ENCODE measurements around the gene RASSF5.

RASSF5 gene

GRCh38 chr1:206554701-206555472 is 47.6 kb downstream of the RASSF5 start:
- no peak for DNase-seq (ENCODE audit: low spot score)
- in situ Hi-C loops (cut with MboI; ENCODE audit: low sequenced_read_pairs, unreplicated experiment), result no loop called here
- TF ChIP-seq, protein P1, sequence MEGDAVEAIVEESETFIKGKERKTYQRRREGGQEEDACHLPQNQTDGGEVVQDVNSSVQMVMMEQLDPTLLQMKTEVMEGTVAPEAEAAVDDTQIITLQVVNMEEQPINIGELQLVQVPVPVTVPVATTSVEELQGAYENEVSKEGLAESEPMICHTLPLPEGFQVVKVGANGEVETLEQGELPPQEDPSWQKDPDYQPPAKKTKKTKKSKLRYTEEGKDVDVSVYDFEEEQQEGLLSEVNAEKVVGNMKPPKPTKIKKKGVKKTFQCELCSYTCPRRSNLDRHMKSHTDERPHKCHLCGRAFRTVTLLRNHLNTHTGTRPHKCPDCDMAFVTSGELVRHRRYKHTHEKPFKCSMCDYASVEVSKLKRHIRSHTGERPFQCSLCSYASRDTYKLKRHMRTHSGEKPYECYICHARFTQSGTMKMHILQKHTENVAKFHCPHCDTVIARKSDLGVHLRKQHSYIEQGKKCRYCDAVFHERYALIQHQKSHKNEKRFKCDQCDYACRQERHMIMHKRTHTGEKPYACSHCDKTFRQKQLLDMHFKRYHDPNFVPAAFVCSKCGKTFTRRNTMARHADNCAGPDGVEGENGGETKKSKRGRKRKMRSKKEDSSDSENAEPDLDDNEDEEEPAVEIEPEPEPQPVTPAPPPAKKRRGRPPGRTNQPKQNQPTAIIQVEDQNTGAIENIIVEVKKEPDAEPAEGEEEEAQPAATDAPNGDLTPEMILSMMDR (IDR thresholded peaks at IDR 0.05; ENCODE audit: borderline replicate concordance, control extremely low read depth, extremely low read depth, insufficient read depth, missing control alignments), result no peak

- peak; percentile 62 for DNase-seq (ENCODE audit: low spot score)
- in situ Hi-C loops (cut with MboI; ENCODE audit: low sequenced_read_pairs, unreplicated experiment), result no loop called here
- TF ChIP-seq, protein P1 (IDR thresholded peaks at IDR 0.05; ENCODE audit: borderline replicate concordance, control extremely low read depth, extremely low read depth, insufficient read depth, missing control alignments), result no peak
Observed at GRCh38 chr1:206555473-206555935, 48.2 kb downstream of the RASSF5 start.

DNA sequence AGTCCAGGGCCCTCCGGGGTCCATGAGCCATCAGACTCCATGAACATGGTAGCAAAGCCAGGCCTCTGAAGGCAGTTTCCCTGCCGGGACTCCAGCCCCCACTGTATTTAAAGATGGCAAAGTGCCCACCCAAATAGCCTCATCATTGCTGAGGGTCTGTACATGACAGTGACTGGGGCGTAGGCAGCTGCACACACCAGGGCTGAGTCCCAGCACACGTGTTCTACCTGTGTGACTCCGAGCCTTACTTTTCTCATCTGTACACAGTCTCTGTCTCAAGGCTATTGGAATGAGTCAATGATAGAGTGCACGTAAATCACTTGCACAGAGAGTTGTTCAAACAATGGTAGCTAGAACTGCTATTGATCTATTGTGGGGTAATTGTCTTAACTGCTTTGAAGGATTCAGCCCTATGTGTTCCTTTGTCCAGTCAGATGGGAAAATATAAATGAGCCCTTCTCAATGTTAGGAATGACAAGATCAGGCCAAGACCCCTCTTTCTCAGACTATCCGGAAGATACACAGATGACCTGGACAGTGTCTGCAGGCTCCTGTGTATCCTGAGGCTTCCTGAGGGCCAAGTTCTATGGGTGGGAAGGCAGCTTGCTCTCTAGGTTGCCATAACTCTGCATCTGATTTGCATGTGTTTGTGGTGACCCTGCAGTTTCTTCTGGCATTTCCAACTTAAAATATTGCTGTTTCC is 48.9 kb downstream of the RASSF5 start:
- TF ChIP-seq, protein P1 (IDR thresholded peaks at IDR 0.05; ENCODE audit: borderline replicate concordance, control extremely low read depth, extremely low read depth, insufficient read depth, missing control alignments), result no peak
- in situ Hi-C loops (cut with MboI; ENCODE audit: low sequenced_read_pairs, unreplicated experiment), result no loop called here
- DNase-seq (ENCODE audit: low spot score), result peak; percentile 57

DNA sequence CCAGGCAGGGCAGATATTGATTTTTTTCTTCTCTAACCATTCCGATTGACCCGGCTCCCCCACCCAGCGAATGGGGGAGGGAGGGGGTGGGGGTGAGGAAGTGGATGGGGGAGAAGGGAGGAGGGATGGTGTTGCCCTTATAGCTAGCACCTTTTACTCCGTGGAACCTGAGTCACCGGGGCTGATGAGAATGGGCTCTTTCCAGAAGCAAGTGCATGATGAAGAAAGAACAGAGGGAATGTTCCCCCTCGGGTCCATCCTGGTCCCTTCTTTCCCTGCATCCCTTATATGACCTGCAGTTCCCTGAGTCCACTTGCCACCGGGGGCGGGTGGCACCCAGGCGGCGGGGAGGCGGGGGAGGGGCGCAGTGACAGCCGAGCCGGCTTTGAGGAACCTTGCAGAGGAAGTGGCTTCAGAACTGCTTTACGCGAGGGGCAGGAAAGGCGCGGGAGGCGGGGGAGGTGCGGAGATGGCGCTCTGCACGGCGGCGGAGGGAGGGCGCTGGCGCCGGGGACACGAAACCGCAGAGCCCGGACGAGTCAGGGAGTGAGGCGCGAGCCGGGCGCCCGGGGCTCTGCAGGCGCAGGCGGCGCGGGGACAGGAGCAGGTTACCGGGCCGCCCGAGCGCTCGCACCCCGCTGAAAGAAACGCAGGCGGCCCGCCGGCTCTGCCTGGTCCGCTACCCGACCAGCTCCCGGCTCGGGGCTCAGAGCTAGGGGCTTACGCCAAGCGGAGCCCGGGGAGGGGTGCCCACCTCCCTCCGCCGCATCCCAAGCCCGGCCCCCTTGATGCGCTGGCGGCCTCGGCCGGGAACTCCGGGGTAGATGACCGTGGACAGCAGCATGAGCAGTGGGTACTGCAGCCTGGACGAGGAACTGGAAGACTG is 49.7 kb downstream of the RASSF5 start:
- in situ Hi-C loops (cut with MboI; ENCODE audit: low sequenced_read_pairs, unreplicated experiment), result no loop called here
- DNase-seq (ENCODE audit: low spot score), result peak; percentile 83
- TF ChIP-seq, protein P1 (IDR thresholded peaks at IDR 0.05; ENCODE audit: borderline replicate concordance, control extremely low read depth, extremely low read depth, insufficient read depth, missing control alignments), result no peak

GRCh38 chr1:206557636-206558473 is 50.5 kb downstream of the RASSF5 start:
- in situ Hi-C loops (cut with MboI; ENCODE audit: low sequenced_read_pairs, unreplicated experiment), result no loop called here
- DNase-seq (ENCODE audit: low spot score), result peak; percentile 43

More at GRCh38 chr1:206557636-206558473, 50.5 kb downstream of the RASSF5 start:
- TF ChIP-seq, protein P1 (IDR thresholded peaks at IDR 0.05; ENCODE audit: borderline replicate concordance, control extremely low read depth, extremely low read depth, insufficient read depth, missing control alignments), result no peak
